K562 (cell line): ENCODE data around the gene ATAD5. TPM values are rescaled to one million over a fixed set of nuclear protein-coding genes. Genes with fewer than 3 reads are reported as not detected.

Experiments
- ARNT ChIP-seq, 2 experiments: fragments of 450-650 bp; IDR thresholded peaks; 2 replicates each; pipeline ENCODE4 v1.6.1; 2016; ENCODE audit warnings: mild to moderate bottlenecking in 1 of 2
- BRD9 ChIP-seq: fragments of 450-650 bp; IDR thresholded peaks from 2 replicates; pipeline ENCODE4 v1.6.1; 2018; ENCODE audit warnings: low read depth; ENCODE audit not compliant: partially characterized antibody
- CREM ChIP-seq: IDR thresholded peaks from 2 replicates; pipeline ENCODE4 v1.6.1; 2014; ENCODE audit warnings: antibody characterized with exemption, low read depth
- EHMT2 ChIP-seq: fragments of 450-650 bp; IDR thresholded peaks from 2 replicates; pipeline ENCODE4 v1.6.1; 2018; ENCODE audit warnings: antibody characterized with exemption
- HDAC2 ChIP-seq: fragments of 450-650 bp; IDR thresholded peaks from 2 replicates; pipeline ENCODE4 v1.6.1; 2016; ENCODE audit warnings: mild to moderate bottlenecking
- NCOA1 ChIP-seq: fragments of 450-650 bp; IDR thresholded peaks from 2 replicates; pipeline ENCODE4 v1.6.1; 2016; ENCODE audit warnings: low read depth
- TCF7 ChIP-seq: sonication (generic); IDR thresholded peaks from 2 replicates; pipeline ENCODE4 v1.6.1; 2016; ENCODE audit warnings: antibody characterized with exemption, borderline replicate concordance
- ZBTB1 ChIP-seq: sonication (generic); formaldehyde crosslinking; IDR thresholded peaks from 2 replicates; pipeline ENCODE4 v1.8.1; 2023; ENCODE audit warnings: missing genetic modification reagents, low read depth, mild to moderate bottlenecking, borderline replicate concordance
- polyA plus RNA-seq, 8 experiments: library from polyadenylated mRNA; depleted of rRNA in 4 of 8; stranded (reverse) in 5 of 8; unstranded in 3 of 8; fragments of >200 nt; fragmentation: Nextera tagmentation in 2 of 8; fragmentation: Illumina TruSeq in 1 of 8; extraction: Ambion mirVana in 2 of 8; extraction: Trizol in 1 of 8; gene quantifications; 2 replicates each; pipeline versions ENCODE4 v1.2.1 to v1.2.3, GENCODE V29; 2011 to 2014; ENCODE audit warnings: inconsistent platforms in 1 of 8, missing spikeins in 1 of 8
- total RNA-seq, 7 experiments: library from RNA; depleted of rRNA in 6 of 7; stranded (reverse); fragments of >200 nt in 6 of 7; fragmentation: Illumina TruSeq in 2 of 7; extraction: Trizol in 2 of 7; gene quantifications; 2 replicates each; pipeline versions ENCODE4 v1.2.1 to v1.2.3, GENCODE V29; 2011 to 2021; ENCODE audit warnings: low replicate concordance in 1 of 7
- TF ChIP-seq, protein P1 (sequence below): fragments of 450-650 bp; IDR thresholded peaks from 2 replicates; pipeline ENCODE4 v1.7.0; 2016; ENCODE audit warnings: borderline replicate concordance
- TF ChIP-seq, protein P2 (sequence below), 2 experiments: fragments of 450-650 bp in 1 of 2; sonication (generic) in 1 of 2; formaldehyde crosslinking in 1 of 2; IDR thresholded peaks; 2 replicates each; pipeline versions ENCODE4 v1.7.1 to v1.9.0; 2016 to 2022; ENCODE audit warnings: inconsistent platforms in 1 of 2, mild to moderate bottlenecking in 1 of 2, missing genetic modification reagents in 1 of 2
- TF ChIP-seq, protein P3 (sequence below): sonication (generic); formaldehyde crosslinking; IDR thresholded peaks from 2 replicates; pipeline ENCODE4 v1.8.1; 2022; ENCODE audit warnings: missing genetic modification reagents
- TF ChIP-seq, protein P4 (sequence below): fragments of 450-650 bp; IDR thresholded peaks from 2 replicates; pipeline ENCODE4 v1.6.1; 2017; ENCODE audit warnings: antibody characterized with exemption, mild to moderate bottlenecking

Gene ATAD5
- total and polyA plus RNA-seq, 9 of the 15 experiments (the other 6 are each of a cell fraction or from before 2014, with no cell fraction given), result 4.6 to 25.6 (median 19.5) TPM

DNA sequence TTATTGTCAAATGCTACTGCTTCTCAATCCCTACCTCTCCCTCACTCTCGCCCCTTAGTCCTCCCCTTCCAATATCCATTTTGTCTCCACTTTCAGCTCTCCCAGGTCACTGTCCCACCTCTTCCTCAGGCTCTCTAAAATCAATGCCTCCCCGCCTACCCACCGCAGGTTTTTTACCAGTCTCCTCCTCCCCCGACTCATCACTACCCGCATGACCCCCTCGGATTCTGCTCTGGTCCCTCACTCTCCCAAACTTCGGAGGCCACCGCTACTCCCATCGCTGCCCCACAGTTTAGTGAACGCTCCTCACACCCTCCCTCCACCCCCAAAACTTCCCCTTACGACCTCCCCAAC lies 7.8 kb upstream of the ATAD5 start (continued):
- TF ChIP-seq, protein P1, sequence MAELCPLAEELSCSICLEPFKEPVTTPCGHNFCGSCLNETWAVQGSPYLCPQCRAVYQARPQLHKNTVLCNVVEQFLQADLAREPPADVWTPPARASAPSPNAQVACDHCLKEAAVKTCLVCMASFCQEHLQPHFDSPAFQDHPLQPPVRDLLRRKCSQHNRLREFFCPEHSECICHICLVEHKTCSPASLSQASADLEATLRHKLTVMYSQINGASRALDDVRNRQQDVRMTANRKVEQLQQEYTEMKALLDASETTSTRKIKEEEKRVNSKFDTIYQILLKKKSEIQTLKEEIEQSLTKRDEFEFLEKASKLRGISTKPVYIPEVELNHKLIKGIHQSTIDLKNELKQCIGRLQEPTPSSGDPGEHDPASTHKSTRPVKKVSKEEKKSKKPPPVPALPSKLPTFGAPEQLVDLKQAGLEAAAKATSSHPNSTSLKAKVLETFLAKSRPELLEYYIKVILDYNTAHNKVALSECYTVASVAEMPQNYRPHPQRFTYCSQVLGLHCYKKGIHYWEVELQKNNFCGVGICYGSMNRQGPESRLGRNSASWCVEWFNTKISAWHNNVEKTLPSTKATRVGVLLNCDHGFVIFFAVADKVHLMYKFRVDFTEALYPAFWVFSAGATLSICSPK, result 0 out of 2 replicates have a peak, but pooled peaks have one; percentile 33
- TF ChIP-seq ZBTB1 (no peak), BRD9 (peak; percentile 33), EHMT2 (0 out of 2 replicates have a peak, but pooled peaks have one; percentile 21), TCF7 (no peak), NCOA1 (peak; percentile 23; the same call in 1 of the 2 replicates), ARNT (IDR thresholded peaks at IDR 0.05) (peak; percentile 39 to 61; a peak in 1 of 4 replicates), HDAC2 (0 out of 2 replicates have a peak, but pooled peaks have one; percentile 15), CREM (no peak)
- TF ChIP-seq, protein P2, sequence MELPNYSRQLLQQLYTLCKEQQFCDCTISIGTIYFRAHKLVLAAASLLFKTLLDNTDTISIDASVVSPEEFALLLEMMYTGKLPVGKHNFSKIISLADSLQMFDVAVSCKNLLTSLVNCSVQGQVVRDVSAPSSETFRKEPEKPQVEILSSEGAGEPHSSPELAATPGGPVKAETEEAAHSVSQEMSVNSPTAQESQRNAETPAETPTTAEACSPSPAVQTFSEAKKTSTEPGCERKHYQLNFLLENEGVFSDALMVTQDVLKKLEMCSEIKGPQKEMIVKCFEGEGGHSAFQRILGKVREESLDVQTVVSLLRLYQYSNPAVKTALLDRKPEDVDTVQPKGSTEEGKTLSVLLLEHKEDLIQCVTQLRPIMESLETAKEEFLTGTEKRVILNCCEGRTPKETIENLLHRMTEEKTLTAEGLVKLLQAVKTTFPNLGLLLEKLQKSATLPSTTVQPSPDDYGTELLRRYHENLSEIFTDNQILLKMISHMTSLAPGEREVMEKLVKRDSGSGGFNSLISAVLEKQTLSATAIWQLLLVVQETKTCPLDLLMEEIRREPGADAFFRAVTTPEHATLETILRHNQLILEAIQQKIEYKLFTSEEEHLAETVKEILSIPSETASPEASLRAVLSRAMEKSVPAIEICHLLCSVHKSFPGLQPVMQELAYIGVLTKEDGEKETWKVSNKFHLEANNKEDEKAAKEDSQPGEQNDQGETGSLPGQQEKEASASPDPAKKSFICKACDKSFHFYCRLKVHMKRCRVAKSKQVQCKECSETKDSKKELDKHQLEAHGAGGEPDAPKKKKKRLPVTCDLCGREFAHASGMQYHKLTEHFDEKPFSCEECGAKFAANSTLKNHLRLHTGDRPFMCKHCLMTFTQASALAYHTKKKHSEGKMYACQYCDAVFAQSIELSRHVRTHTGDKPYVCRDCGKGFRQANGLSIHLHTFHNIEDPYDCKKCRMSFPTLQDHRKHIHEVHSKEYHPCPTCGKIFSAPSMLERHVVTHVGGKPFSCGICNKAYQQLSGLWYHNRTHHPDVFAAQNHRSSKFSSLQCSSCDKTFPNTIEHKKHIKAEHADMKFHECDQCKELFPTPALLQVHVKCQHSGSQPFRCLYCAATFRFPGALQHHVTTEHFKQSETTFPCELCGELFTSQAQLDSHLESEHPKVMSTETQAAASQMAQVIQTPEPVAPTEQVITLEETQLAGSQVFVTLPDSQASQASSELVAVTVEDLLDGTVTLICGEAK (IDR thresholded peaks at IDR 0.05), result peak; percentile 28; the same call in 1 of the 2 replicates
- TF ChIP-seq, protein P2 (CRISPR knock-in tag; IDR thresholded peaks at IDR 0.05), result no peak
- TF ChIP-seq, protein P3, sequence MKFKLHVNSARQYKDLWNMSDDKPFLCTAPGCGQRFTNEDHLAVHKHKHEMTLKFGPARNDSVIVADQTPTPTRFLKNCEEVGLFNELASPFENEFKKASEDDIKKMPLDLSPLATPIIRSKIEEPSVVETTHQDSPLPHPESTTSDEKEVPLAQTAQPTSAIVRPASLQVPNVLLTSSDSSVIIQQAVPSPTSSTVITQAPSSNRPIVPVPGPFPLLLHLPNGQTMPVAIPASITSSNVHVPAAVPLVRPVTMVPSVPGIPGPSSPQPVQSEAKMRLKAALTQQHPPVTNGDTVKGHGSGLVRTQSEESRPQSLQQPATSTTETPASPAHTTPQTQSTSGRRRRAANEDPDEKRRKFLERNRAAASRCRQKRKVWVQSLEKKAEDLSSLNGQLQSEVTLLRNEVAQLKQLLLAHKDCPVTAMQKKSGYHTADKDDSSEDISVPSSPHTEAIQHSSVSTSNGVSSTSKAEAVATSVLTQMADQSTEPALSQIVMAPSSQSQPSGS, result no peak
- TF ChIP-seq, protein P4, sequence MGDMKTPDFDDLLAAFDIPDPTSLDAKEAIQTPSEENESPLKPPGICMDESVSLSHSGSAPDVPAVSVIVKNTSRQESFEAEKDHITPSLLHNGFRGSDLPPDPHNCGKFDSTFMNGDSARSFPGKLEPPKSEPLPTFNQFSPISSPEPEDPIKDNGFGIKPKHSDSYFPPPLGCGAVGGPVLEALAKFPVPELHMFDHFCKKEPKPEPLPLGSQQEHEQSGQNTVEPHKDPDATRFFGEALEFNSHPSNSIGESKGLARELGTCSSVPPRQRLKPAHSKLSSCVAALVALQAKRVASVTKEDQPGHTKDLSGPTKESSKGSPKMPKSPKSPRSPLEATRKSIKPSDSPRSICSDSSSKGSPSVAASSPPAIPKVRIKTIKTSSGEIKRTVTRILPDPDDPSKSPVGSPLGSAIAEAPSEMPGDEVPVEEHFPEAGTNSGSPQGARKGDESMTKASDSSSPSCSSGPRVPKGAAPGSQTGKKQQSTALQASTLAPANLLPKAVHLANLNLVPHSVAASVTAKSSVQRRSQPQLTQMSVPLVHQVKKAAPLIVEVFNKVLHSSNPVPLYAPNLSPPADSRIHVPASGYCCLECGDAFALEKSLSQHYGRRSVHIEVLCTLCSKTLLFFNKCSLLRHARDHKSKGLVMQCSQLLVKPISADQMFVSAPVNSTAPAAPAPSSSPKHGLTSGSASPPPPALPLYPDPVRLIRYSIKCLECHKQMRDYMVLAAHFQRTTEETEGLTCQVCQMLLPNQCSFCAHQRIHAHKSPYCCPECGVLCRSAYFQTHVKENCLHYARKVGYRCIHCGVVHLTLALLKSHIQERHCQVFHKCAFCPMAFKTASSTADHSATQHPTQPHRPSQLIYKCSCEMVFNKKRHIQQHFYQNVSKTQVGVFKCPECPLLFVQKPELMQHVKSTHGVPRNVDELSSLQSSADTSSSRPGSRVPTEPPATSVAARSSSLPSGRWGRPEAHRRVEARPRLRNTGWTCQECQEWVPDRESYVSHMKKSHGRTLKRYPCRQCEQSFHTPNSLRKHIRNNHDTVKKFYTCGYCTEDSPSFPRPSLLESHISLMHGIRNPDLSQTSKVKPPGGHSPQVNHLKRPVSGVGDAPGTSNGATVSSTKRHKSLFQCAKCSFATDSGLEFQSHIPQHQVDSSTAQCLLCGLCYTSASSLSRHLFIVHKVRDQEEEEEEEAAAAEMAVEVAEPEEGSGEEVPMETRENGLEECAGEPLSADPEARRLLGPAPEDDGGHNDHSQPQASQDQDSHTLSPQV, result no peak
